ENCODE data around the gene MRPL10. TPM values are rescaled to one million over a fixed set of nuclear protein-coding genes. Genes with fewer than 3 reads are reported as not detected.
A peak's percentile ranks its signal among the peaks of the same experiment; 100 is the strongest.

The MRPL10 gene
- total RNA-seq, 1 experiment from 2014 or later = 159 TPM

GRCh38 chr17:47820033-47820789 lies 11.1 kb downstream of the MRPL10 start:
- Mint-ChIP-seq H3K27me3 (ENCODE audit: insufficient read depth, unreplicated experiment) (no peaks in the 10 kb centered on the region), H3K27ac (ENCODE audit: unreplicated experiment) (peak overlapping the region; percentile 92), H3K36me3 (ENCODE audit: insufficient read depth, unreplicated experiment) (peaks cover 15% of the 10 kb centered on the region), H3K4me3 (ENCODE audit: unreplicated experiment) (peak overlapping the region; percentile 98), H3K4me1 (ENCODE audit: low read depth, unreplicated experiment) (peaks cover 18% of the 10 kb centered on the region), H3K9me3 (ENCODE audit: unreplicated experiment) (no peaks in the 10 kb centered on the region)
- Histone ChIP-seq H3K4me1 (peaks cover 9% of the 10 kb centered on the region), H3K9me3 (no peaks in the 10 kb centered on the region), H3K4me3 (ENCODE audit: low read depth, low read length) (peak overlapping the region; percentile 75), H3K27me3 (replicated peaks; ENCODE audit: control insufficient read depth, insufficient read depth, low read length) (no peaks in the 10 kb centered on the region), H3K36me3 (ENCODE audit: control insufficient read depth, insufficient read depth, low read length) (peaks cover 7% of the 10 kb centered on the region)
- DNase-seq = peak in 1 of 2 experiments; percentile 66
- BruUV-seq (replicated peaks) = no TSS peak
- TF ChIP-seq CTCF (IDR thresholded peaks at IDR 0.05; ENCODE audit: insufficient read depth in 1 of 2, low read depth in 1 of 2, low read length in 1 of 2, severe bottlenecking in 1 of 2, unreplicated experiment in 1 of 2) = no peak
- POLR2A ChIA-PET = no interaction called here
- CTCF ChIA-PET = interaction anchor here (1.3 to 2.2 kb wide), 3 partner anchors 10 to 70 kb away, joined by 3 to 10 read pairs (median 10); no protein-coding TSS in a partner anchor
- intact Hi-C loops (cut with micrococcal nuclease; ENCODE audit: unreplicated experiment) = no loop called here

GRCh38 chr17:47819475-47819874 lies 11.9 kb downstream of the MRPL10 start:
- H3K4me3 Mint-ChIP-seq (ENCODE audit: unreplicated experiment) = no peak overlapping the region
- POLR2A ChIA-PET = interaction anchor here (1.7 kb wide), 1 partner anchor 12 kb away, joined by 5 read pairs; the partner anchor contains the start of genes LRRC46 and MRPL10
- no peaks in the 10 kb centered on the region for H3K27me3 Mint-ChIP-seq (ENCODE audit: insufficient read depth, unreplicated experiment)
- intact Hi-C loops (cut with micrococcal nuclease; ENCODE audit: unreplicated experiment) = no loop called here
- DNase-seq = peak in 1 of 2 experiments; percentile 47
- H3K9me3 Mint-ChIP-seq (ENCODE audit: unreplicated experiment) = no peaks in the 10 kb centered on the region
- BruUV-seq (replicated peaks) = no TSS peak
- Histone ChIP-seq H3K36me3 (ENCODE audit: control insufficient read depth, insufficient read depth, low read length) (peaks cover 7% of the 10 kb centered on the region), H3K4me1 (peaks cover 9% of the 10 kb centered on the region), H3K9me3 (no peaks in the 10 kb centered on the region), H3K4me3 (ENCODE audit: low read depth, low read length) (no peak overlapping the region), H3K27me3 (replicated peaks; ENCODE audit: control insufficient read depth, insufficient read depth, low read length) (no peaks in the 10 kb centered on the region)
- CTCF ChIA-PET = interaction anchor here (1.3 kb wide), 1 partner anchor 70 kb away, joined by 3 read pairs; no protein-coding TSS in a partner anchor
- no peak for TF ChIP-seq CTCF (IDR thresholded peaks at IDR 0.05; ENCODE audit: insufficient read depth in 1 of 2, low read depth in 1 of 2, low read length in 1 of 2, severe bottlenecking in 1 of 2, unreplicated experiment in 1 of 2)
- no peak overlapping the region for H3K27ac Mint-ChIP-seq (ENCODE audit: unreplicated experiment)
- H3K4me1 Mint-ChIP-seq (ENCODE audit: low read depth, unreplicated experiment) = peaks cover 18% of the 10 kb centered on the region
- peaks cover 8% of the 10 kb centered on the region for H3K36me3 Mint-ChIP-seq (ENCODE audit: insufficient read depth, unreplicated experiment)

- Mint-ChIP-seq H3K27me3 (ENCODE audit: insufficient read depth, unreplicated experiment) (no peaks in the 10 kb centered on the region), H3K9me3 (ENCODE audit: unreplicated experiment) (no peaks in the 10 kb centered on the region), H3K36me3 (ENCODE audit: insufficient read depth, unreplicated experiment) (peaks cover 6% of the 10 kb centered on the region), H3K4me1 (ENCODE audit: low read depth, unreplicated experiment) (peaks cover 18% of the 10 kb centered on the region), H3K27ac (ENCODE audit: unreplicated experiment) (no peak overlapping the region), H3K4me3 (ENCODE audit: unreplicated experiment) (no peak overlapping the region)
- CTCF ChIA-PET = interaction anchor here (0.6 kb wide), 2 partner anchors 52 to 670 kb away, joined by 3 to 6 read pairs; no protein-coding TSS in a partner anchor
- Histone ChIP-seq H3K4me1 (peaks cover 9% of the 10 kb centered on the region), H3K4me3 (ENCODE audit: low read depth, low read length) (no peak overlapping the region), H3K36me3 (ENCODE audit: control insufficient read depth, insufficient read depth, low read length) (peaks cover 4% of the 10 kb centered on the region), H3K27me3 (replicated peaks; ENCODE audit: control insufficient read depth, insufficient read depth, low read length) (no peaks in the 10 kb centered on the region), H3K9me3 (no peaks in the 10 kb centered on the region)
- BruUV-seq (replicated peaks) = no TSS peak
- intact Hi-C loops (cut with micrococcal nuclease; ENCODE audit: unreplicated experiment) = no loop called here
- no peak for TF ChIP-seq CTCF (IDR thresholded peaks at IDR 0.05; ENCODE audit: insufficient read depth in 1 of 2, low read depth in 1 of 2, low read length in 1 of 2, severe bottlenecking in 1 of 2, unreplicated experiment in 1 of 2)
- POLR2A ChIA-PET = interaction anchor here (1.7 kb wide), 1 partner anchor 13 kb away, joined by 5 read pairs; the partner anchor contains the start of genes LRRC46 and MRPL10
- peak in 1 of 2 experiments; percentile 48 for DNase-seq
Observed at GRCh38 chr17:47818002-47818695, 13.2 kb downstream of the MRPL10 start.
